MCF 10A (cell line): ENCODE measurements around the gene ABCA1. TPM values are rescaled to one million over a fixed set of nuclear protein-coding genes. Genes with fewer than 3 reads are reported as not detected.
"Not testable (repeated sequence)": the region's sequence is repeated elsewhere in the genome, so short reads cannot be mapped to it uniquely, and the experiment has no call there.

Experiments
- Bru-seq: library from RNA; stranded (reverse); fragments of 400-500 nt; gene quantifications from one replicate; lab custom pipeline; 2021; lab: Mats Ljungman, UMichigan
- BruChase-seq, 2 experiments: library from RNA; stranded (reverse); fragments of 400-500 nt; gene quantifications; one replicate each; lab custom pipeline; 2021; lab: Mats Ljungman, UMichigan
- BruUV-seq: library from RNA; stranded (reverse); fragments of 400-500 nt; replicated peaks from 2 replicates; lab custom pipeline; 2021; lab: Mats Ljungman, UMichigan
- CTCF ChIA-PET: fragments of 300-600 bp; sonication (Branson Sonifier 250); formaldehyde crosslinking; extraction: SDS; loops from one replicate; lab custom pipeline; 2021; ENCODE audit warnings: antibody characterized with exemption, inconsistent platforms; lab: Yijun Ruan, JAX
- POLR2A ChIA-PET: fragments of 300-600, 350-650 bp; sonication (Branson Sonifier 250); formaldehyde crosslinking; extraction: SDS; loops from one replicate; lab custom pipeline; 2020; ENCODE audit warnings: antibody characterized with exemption, inconsistent platforms; lab: Yijun Ruan, JAX
- DNase-seq: peaks from one replicate; pipeline ENCODE4 v3.0.0-alpha.2; 2018; ENCODE audit not compliant: unreplicated experiment
- H3K27ac Mint-ChIP-seq: one replicate; pipeline ENCODE4 v1.8.0; 2022; ENCODE audit warnings: mild to moderate bottlenecking, low read depth, mixed read lengths; ENCODE audit not compliant: unreplicated experiment
- H3K27me3 Mint-ChIP-seq: one replicate; pipeline ENCODE4 v1.8.0; 2022; ENCODE audit warnings: mixed read lengths; ENCODE audit not compliant: insufficient read depth, unreplicated experiment
- H3K36me3 Mint-ChIP-seq: one replicate; pipeline ENCODE4 v1.8.0; 2022; ENCODE audit warnings: mild to moderate bottlenecking, moderate library complexity, mixed read lengths; ENCODE audit not compliant: insufficient read depth, unreplicated experiment
- H3K4me1 Mint-ChIP-seq: one replicate; pipeline ENCODE4 v1.8.0; 2022; ENCODE audit warnings: mixed read lengths; ENCODE audit not compliant: insufficient read depth, unreplicated experiment
- H3K4me3 Mint-ChIP-seq: one replicate; pipeline ENCODE4 v1.8.0; 2022; ENCODE audit warnings: mild to moderate bottlenecking, moderate library complexity, mixed read lengths; ENCODE audit not compliant: unreplicated experiment
- H3K9me3 Mint-ChIP-seq: one replicate; pipeline ENCODE4 v1.8.0; 2022; ENCODE audit warnings: mixed read lengths; ENCODE audit not compliant: unreplicated experiment
- intact Hi-C: fragments of 100-400 bp; cut with micrococcal nuclease; formaldehyde crosslinking; loops from 2 replicates; pipeline ENCODE4 v1.14.1; 2022
- long read RNA-seq: library from polyadenylated mRNA; stranded (forward); transcript quantifications from one replicate; pipeline ENCODE4 v2.0.0, GENCODE V29; 2022
- total RNA-seq: library from RNA; stranded (reverse); gene quantifications from 2 replicates; pipeline ENCODE4 v1.2.3, GENCODE V29; 2022
- TF ChIP-seq, protein P1 (sequence below): fragments of 200-600 bp; IDR thresholded peaks from one replicate; pipeline ENCODE4 v1.8.0; 2022; ENCODE audit warnings: antibody characterized with exemption, mild to moderate bottlenecking; ENCODE audit not compliant: unreplicated experiment

Gene ABCA1, protein sequence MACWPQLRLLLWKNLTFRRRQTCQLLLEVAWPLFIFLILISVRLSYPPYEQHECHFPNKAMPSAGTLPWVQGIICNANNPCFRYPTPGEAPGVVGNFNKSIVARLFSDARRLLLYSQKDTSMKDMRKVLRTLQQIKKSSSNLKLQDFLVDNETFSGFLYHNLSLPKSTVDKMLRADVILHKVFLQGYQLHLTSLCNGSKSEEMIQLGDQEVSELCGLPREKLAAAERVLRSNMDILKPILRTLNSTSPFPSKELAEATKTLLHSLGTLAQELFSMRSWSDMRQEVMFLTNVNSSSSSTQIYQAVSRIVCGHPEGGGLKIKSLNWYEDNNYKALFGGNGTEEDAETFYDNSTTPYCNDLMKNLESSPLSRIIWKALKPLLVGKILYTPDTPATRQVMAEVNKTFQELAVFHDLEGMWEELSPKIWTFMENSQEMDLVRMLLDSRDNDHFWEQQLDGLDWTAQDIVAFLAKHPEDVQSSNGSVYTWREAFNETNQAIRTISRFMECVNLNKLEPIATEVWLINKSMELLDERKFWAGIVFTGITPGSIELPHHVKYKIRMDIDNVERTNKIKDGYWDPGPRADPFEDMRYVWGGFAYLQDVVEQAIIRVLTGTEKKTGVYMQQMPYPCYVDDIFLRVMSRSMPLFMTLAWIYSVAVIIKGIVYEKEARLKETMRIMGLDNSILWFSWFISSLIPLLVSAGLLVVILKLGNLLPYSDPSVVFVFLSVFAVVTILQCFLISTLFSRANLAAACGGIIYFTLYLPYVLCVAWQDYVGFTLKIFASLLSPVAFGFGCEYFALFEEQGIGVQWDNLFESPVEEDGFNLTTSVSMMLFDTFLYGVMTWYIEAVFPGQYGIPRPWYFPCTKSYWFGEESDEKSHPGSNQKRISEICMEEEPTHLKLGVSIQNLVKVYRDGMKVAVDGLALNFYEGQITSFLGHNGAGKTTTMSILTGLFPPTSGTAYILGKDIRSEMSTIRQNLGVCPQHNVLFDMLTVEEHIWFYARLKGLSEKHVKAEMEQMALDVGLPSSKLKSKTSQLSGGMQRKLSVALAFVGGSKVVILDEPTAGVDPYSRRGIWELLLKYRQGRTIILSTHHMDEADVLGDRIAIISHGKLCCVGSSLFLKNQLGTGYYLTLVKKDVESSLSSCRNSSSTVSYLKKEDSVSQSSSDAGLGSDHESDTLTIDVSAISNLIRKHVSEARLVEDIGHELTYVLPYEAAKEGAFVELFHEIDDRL (N-terminal part only)
- total RNA-seq (0.15 and 0.28 TPM in 2 replicates), Bru-seq, nascent RNA (percentile 17 among the genes with signal in this experiment), BruChase-seq, experiment 1, labeled RNA remaining after a 6-hour chase (percentile 17 among the genes with signal in this experiment), BruChase-seq, experiment 2, labeled RNA remaining after a 2-hour chase (percentile 14 among the genes with signal in this experiment)
- long read RNA-seq: 0 reads

DNA sequence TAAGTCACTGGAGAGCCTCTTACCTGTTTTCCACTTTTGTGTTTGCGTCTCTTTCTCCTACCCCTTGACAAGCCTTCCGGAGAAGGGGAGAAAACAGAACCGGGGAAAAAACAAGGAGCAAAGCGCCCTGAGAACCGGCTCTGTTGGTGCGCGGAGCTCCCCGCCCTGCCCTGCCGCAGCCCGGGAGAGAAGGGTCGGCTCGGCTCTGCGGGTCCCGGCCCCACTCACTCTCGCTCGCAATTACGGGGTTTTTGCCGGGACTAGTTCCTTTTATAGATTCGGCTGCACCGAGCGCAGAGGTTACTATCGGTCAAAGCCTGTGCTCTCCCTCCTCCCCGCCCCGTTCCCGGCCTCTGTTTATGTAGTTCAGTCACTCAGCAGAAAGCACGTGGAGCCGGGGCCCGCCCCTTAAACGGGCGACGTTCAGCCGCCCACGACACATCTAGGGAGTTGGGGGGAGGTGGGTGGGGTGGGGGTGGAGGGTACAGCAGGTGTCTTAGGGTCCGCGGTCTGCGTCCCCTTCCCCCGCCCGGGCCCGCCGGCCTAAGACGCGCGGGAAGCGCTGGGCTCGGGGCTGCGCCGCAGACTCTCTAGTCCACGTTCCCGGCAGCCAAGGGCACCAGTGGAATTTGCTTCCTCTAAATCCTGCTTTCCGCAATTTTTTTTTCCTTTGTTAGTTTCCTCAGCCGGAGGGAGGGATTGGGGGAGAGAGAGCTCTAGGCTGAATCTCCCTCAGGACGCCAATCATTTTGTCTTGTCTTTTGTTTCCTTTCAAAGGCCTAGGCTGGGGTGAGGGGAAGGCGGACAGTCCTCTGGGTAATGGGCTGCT, at the start of gene ABCA1:
TSS of gene ABCA1 (minus strand) at position 244 of the 829 bp plus-strand sequence. CDS start 24,476 bp downstream, outside the sequence.
- ChIA-PET POLR2A (interaction anchor here (0.5 kb wide), 1 partner anchor 131 kb away, joined by 3 read pairs; no protein-coding TSS in a partner anchor), CTCF (interaction anchor here (1.4 kb wide), 1 partner anchor 64 kb away, joined by 6 read pairs; no protein-coding TSS in a partner anchor)
- Mint-ChIP-seq H3K27me3 (no peaks in the 10 kb centered on the region), H3K9me3 (no peaks in the 10 kb centered on the region), H3K4me1 (peaks cover 3% of the 10 kb centered on the region), H3K36me3 (no peaks in the 10 kb centered on the region), H3K27ac (no peak within 1 kb of the TSS), H3K4me3 (peak within 1 kb of the TSS; percentile 68)
- intact Hi-C loops: loop anchor here (5.0 to 10.0 kb wide), 2 partner anchors 66 to 123 kb away; no protein-coding TSS in a partner anchor
- peak; percentile 46 for DNase-seq
- TF ChIP-seq, protein P1, sequence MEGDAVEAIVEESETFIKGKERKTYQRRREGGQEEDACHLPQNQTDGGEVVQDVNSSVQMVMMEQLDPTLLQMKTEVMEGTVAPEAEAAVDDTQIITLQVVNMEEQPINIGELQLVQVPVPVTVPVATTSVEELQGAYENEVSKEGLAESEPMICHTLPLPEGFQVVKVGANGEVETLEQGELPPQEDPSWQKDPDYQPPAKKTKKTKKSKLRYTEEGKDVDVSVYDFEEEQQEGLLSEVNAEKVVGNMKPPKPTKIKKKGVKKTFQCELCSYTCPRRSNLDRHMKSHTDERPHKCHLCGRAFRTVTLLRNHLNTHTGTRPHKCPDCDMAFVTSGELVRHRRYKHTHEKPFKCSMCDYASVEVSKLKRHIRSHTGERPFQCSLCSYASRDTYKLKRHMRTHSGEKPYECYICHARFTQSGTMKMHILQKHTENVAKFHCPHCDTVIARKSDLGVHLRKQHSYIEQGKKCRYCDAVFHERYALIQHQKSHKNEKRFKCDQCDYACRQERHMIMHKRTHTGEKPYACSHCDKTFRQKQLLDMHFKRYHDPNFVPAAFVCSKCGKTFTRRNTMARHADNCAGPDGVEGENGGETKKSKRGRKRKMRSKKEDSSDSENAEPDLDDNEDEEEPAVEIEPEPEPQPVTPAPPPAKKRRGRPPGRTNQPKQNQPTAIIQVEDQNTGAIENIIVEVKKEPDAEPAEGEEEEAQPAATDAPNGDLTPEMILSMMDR: no peak
- BruUV-seq: no TSS peak

DNA sequence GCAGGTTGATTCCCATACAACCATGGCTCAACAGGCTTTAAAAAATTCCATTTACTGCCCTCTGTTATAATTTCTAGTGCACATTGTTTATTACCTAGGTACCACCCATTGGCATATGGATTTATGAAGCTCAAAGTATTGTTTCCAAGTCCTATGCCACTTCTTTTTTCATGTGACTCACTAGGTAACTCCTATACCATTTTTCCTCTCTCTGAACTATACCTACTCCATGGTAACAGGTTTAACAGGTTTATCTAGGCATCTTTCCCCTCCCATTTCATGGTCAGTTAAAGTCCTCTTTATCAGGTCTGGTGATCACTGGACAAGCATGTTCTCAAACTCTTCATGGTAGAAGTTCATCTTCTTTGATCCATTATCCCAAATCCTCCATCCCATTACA, 49.6 kb upstream of the ABCA1 start:
- intact Hi-C loops: no loop called here
- CTCF ChIA-PET: no interaction called here
- no peak for DNase-seq
- Mint-ChIP-seq H3K9me3 (no peaks in the 10 kb centered on the region), H3K27ac (no peak overlapping the region), H3K36me3 (no peaks in the 10 kb centered on the region), H3K4me1 (peaks cover 8% of the 10 kb centered on the region), H3K4me3 (no peak overlapping the region), H3K27me3 (no peaks in the 10 kb centered on the region)
- POLR2A ChIA-PET: no interaction called here
- TF ChIP-seq, protein P1: no peak
- no TSS peak for BruUV-seq

DNA sequence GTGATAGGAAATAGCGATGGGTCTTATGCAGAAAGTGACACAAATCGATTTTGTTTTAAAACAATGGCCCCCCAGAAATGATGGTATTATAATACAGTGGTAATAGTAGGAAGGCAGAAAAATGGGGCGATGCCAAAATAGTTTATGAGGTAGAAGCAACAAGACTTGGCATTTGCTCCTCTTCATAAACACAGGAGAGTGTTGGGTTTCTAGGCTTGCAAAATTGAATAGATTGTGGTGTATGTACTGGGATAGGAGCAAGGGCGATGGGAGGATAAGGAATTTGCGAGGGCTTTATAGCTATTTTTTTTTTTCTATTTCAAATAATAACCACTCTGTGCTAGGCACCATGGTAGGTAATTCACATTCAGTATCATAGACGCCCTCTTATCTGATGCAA, 49.2 kb upstream of the ABCA1 start:
- Mint-ChIP-seq H3K9me3 (no peaks in the 10 kb centered on the region), H3K27me3 (no peaks in the 10 kb centered on the region), H3K36me3 (no peaks in the 10 kb centered on the region), H3K27ac (no peak overlapping the region), H3K4me3 (no peak overlapping the region), H3K4me1 (peaks cover 6% of the 10 kb centered on the region)
- TF ChIP-seq, protein P1: no peak
- no peak for DNase-seq
- no TSS peak for BruUV-seq
- CTCF ChIA-PET: no interaction called here
- POLR2A ChIA-PET: no interaction called here
- intact Hi-C loops: no loop called here

DNA sequence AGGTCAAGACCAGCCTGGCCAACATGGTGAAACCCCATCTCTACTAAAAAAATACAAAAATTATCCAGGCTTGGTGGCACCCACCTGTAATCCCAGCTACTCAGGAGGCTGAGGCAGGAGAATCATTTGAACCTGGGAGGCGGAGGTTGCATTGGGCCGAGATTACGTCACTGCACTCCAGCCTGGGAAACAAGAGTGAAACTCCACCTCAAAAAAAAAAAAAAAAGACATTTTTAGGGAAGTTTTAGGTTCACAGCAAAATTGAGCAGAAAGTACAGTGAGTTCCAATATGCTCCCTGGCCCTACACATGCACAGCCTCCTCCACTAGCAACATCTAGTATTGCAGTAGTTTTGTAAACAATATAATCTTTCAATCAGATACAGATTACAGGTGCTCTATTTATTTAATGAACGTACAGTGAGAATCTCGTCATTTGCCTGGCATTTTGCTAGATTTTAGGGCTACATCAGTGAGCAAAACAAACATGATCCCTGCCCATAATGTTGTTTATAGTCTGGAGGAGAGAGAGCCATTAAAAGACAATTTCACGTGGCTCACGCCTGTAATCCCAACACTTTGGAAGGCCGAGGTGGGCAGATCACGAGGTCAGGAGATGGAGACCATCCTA, 48.1 kb upstream of the ABCA1 start:
- intact Hi-C loops, H3K9me3 Mint-ChIP-seq, H3K27me3 Mint-ChIP-seq, CTCF ChIA-PET, H3K36me3 Mint-ChIP-seq, POLR2A ChIA-PET, H3K4me3 Mint-ChIP-seq, DNase-seq, H3K4me1 Mint-ChIP-seq, BruUV-seq, H3K27ac Mint-ChIP-seq: not testable (repeated sequence)
